Measurements from ENCODE around the gene TNIK. TPM values are rescaled to one million over a fixed set of nuclear protein-coding genes. Genes with fewer than 3 reads are reported as not detected.

Gene TNIK
- total and polyA plus RNA-seq, 2 of the 4 experiments (the other 2 are of a cell fraction) = 3.4 to 6.3 TPM

DNA sequence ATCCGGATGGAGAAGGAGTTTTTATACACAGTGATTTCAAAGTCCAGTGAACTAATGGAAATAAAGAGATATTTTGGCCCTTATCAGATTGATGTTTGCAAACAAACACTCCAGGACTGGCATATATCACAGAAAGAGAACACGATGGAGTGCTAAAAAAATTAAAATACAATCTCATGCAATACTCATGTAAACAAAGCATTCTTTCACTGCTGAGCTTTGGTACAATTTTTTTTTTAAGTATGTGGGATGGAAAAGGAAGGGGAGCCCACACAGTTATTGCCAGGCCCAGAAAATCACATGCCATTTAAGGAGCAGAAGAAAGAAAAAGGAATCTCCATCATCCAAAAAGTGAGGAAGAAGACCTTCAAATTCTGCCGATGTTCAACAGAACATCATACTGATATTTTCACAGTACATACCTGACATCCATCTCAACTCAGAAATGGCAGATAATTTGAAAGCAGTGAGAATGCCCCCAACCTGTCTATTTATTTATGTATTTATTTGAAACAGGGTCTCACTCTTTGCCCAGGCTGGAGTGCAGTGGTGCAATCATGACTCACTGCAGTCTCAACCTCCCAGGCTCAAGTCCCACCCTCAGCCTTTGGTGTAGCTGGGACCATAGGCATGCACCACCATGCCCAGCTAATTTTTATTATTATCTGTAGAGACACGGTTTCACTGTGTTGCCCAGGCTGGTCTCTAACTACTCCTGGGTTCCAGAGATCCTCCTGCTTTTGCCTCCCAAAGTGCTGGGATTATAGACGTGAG lies 326.2 kb downstream of the TNIK start:
- H3K4me1 ChIP-seq (ENCODE audit: control insufficient read depth, insufficient read depth, low read length) = peaks cover 7% of the 10 kb centered on the region
- TF ChIP-seq MAFK (IDR thresholded peaks at IDR 0.05; ENCODE audit: low read depth, low read length) = no peak
- TF ChIP-seq CEBPB (IDR thresholded peaks at IDR 0.05; ENCODE audit: low read depth, low read length) = peak; percentile 68; the same call in 1 of the 2 replicates
- H3K4ac ChIP-seq (ENCODE audit: low read depth, low read length) = no peak overlapping the region
- 100% methylated on average over 1 of the region's 5 CpGs; no CpG with 5 or more reads in 1 of the 2 experiments for WGBS, 2 experiments (ENCODE audit: extremely low coverage in 2 of 2, insufficient read length in 1 of 2)
- no peaks in the 10 kb centered on the region for H4K20me1 ChIP-seq (ENCODE audit: insufficient read depth, low read length)
- no peak overlapping the region for H2BK15ac ChIP-seq (ENCODE audit: low read depth, low read length)
- H3K27ac ChIP-seq (ENCODE audit: insufficient read depth, low read length) = no peak overlapping the region
- no peak overlapping the region for H4K91ac ChIP-seq (ENCODE audit: insufficient read depth, low read depth, low read length)
- ATAC-seq (ENCODE audit: low read depth) (peak; percentile 53), DNase-seq (no peak)
- dilution Hi-C loops (cut with HindIII; ENCODE audit: low sequenced_read_pairs, unreplicated experiment) = no loop called here
- no peak overlapping the region for H3K18ac ChIP-seq (ENCODE audit: low read depth, low read length)
- no peaks in the 10 kb centered on the region for H3K9me3 ChIP-seq (ENCODE audit: control insufficient read depth, insufficient read depth, low read length)
- H3K27me3 ChIP-seq (ENCODE audit: control insufficient read depth, insufficient read depth, low read length) = no peaks in the 10 kb centered on the region
- POLR2A ChIA-PET (ENCODE audit: unreplicated experiment) = no interaction called here
- H2BK120ac ChIP-seq (ENCODE audit: low read depth, low read length) = no peak overlapping the region
- H2BK5ac ChIP-seq (ENCODE audit: low read depth, low read length, poor library complexity, severe bottlenecking) = no peak overlapping the region
- H3K56ac ChIP-seq (ENCODE audit: extremely low read depth, insufficient read depth, low read length) = no peak overlapping the region
- no peak overlapping the region for H3K23ac ChIP-seq (ENCODE audit: low read depth, low read length)
- H3K9me1 ChIP-seq (ENCODE audit: insufficient read depth, low read length) = peaks cover 2% of the 10 kb centered on the region; the same call in 1 of the 2 replicates
- H3K14ac ChIP-seq (replicated peaks; ENCODE audit: low read depth, low read length) = no peak overlapping the region
- no peak overlapping the region for H2BK20ac ChIP-seq (ENCODE audit: low read depth, low read length)
- CTCF ChIA-PET = no interaction called here
- in situ Hi-C loops (cut with MboI; ENCODE audit: low sequenced_read_pairs) = no loop called here
- H2AK5ac ChIP-seq (ENCODE audit: low read depth, low read length) = no peak overlapping the region
- H2AK9ac ChIP-seq (replicated peaks; ENCODE audit: low read depth, low read length, poor library complexity) = no peak overlapping the region
- no peak overlapping the region for H3K4me3 ChIP-seq (ENCODE audit: insufficient read depth, low read depth, low read length)
- H3K9ac ChIP-seq (ENCODE audit: low read depth, low read length) = no peak overlapping the region
- intact Hi-C loops (cut with micrococcal nuclease) = no loop called here
- BruUV-seq (replicated peaks) = no TSS peak
- no peaks in the 10 kb centered on the region for H3K36me3 ChIP-seq (ENCODE audit: control insufficient read depth, insufficient read depth, low read length)
- H3K79me1 ChIP-seq (ENCODE audit: low read depth in 1 of 2, low read length in 2 of 2) = no peaks in the 10 kb centered on the region
- no peak overlapping the region for H3K4me2 ChIP-seq (ENCODE audit: low read depth, low read length)
- 0 out of 4 replicates have a peak overlapping the region, but pooled peaks of 1 of the 2 experiments have one; percentile 11 for H4K8ac ChIP-seq (ENCODE audit: low read depth in 2 of 2, low read length in 2 of 2)
- no peak overlapping the region for H4K5ac ChIP-seq (ENCODE audit: low read depth, low read length)
- no peak overlapping the region for H2AFZ ChIP-seq (replicated peaks; ENCODE audit: low read length, poor library complexity)

Data from IMR-90 (cell line).